ENCODE measurements around the gene MYH15.
A peak's percentile ranks its signal among the peaks of the same experiment; 100 is the strongest.

Gene MYH15

GRCh38 chr3:108415661-108416060, 94.7 kb downstream of the MYH15 start:
- Histone ChIP-seq H2AK5ac (ENCODE audit: low read length, severe bottlenecking) (no peak overlapping the region), H4K91ac (ENCODE audit: low read length) (no peak overlapping the region), H3K4me1 (ENCODE audit: control insufficient read depth, insufficient read depth, low read depth, low read length) (no peaks in the 10 kb centered on the region), H3K4ac (ENCODE audit: low read depth in 1 of 2, low read length in 2 of 2) (no peak overlapping the region), H3K79me1 (replicated peaks; ENCODE audit: low read length, poor library complexity, severe bottlenecking) (no peaks in the 10 kb centered on the region), H2BK12ac (ENCODE audit: low read length in 2 of 2) (no peak overlapping the region), H3K27ac (ENCODE audit: low read length, poor library complexity, severe bottlenecking) (no peak overlapping the region), H2BK120ac (ENCODE audit: low read depth, low read length) (no peak overlapping the region), H3K4me3 (ENCODE audit: insufficient read depth in 1 of 2, low read depth in 1 of 2, low read length in 2 of 2) (no peak overlapping the region), H2BK5ac (ENCODE audit: low read depth, low read length, poor library complexity, severe bottlenecking) (no peak overlapping the region), H3K9me3 (ENCODE audit: control insufficient read depth, low read length) (no peaks in the 10 kb centered on the region), H4K8ac (ENCODE audit: low read length) (no peak overlapping the region), H3K36me3 (ENCODE audit: control insufficient read depth in 1 of 2, insufficient read depth in 2 of 2, low read depth in 1 of 2, low read length in 2 of 2) (no peaks in the 10 kb centered on the region), H2BK15ac (ENCODE audit: low read depth, poor library complexity, severe bottlenecking) (no peak overlapping the region), H3K23ac (ENCODE audit: low read length in 2 of 2) (no peak overlapping the region), H3K9ac (ENCODE audit: low read length) (no peak overlapping the region), H2AFZ (ENCODE audit: low read depth, low read length) (no peak overlapping the region), H3K4me2 (ENCODE audit: low read length, poor library complexity, severe bottlenecking) (no peak overlapping the region), H3K14ac (ENCODE audit: low read length in 2 of 2) (peak overlapping the region in 1 of 2 experiments; percentile 15), H3K18ac (ENCODE audit: low read depth in 1 of 2, low read length in 2 of 2) (no peak overlapping the region), H3K27me3 (ENCODE audit: control insufficient read depth in 1 of 2, insufficient read depth in 1 of 2, low read length in 2 of 2) (no peaks in the 10 kb centered on the region)
- DNase-seq: no peak
- WGBS: 92% methylated on average over 2 of the region's 3 CpGs

GRCh38 chr3:108414007-108414406, 96.4 kb downstream of the MYH15 start:
- Histone ChIP-seq H3K27ac (ENCODE audit: low read length, poor library complexity, severe bottlenecking) (no peak overlapping the region), H3K27me3 (ENCODE audit: control insufficient read depth in 1 of 2, insufficient read depth in 1 of 2, low read length in 2 of 2) (no peaks in the 10 kb centered on the region), H4K91ac (ENCODE audit: low read length) (no peak overlapping the region), H2BK5ac (ENCODE audit: low read depth, low read length, poor library complexity, severe bottlenecking) (no peak overlapping the region), H3K4me3 (ENCODE audit: insufficient read depth in 1 of 2, low read depth in 1 of 2, low read length in 2 of 2) (no peak overlapping the region), H3K14ac (ENCODE audit: low read length in 2 of 2) (no peak overlapping the region), H4K8ac (ENCODE audit: low read length) (no peak overlapping the region), H3K9me3 (ENCODE audit: control insufficient read depth, low read length) (no peaks in the 10 kb centered on the region), H2BK15ac (ENCODE audit: low read depth, poor library complexity, severe bottlenecking) (no peak overlapping the region), H3K23ac (ENCODE audit: low read length in 2 of 2) (no peak overlapping the region), H3K9ac (ENCODE audit: low read length) (no peak overlapping the region), H2AK5ac (ENCODE audit: low read length, severe bottlenecking) (no peak overlapping the region), H3K36me3 (ENCODE audit: control insufficient read depth in 1 of 2, insufficient read depth in 2 of 2, low read depth in 1 of 2, low read length in 2 of 2) (no peaks in the 10 kb centered on the region), H2BK120ac (ENCODE audit: low read depth, low read length) (no peak overlapping the region), H3K4ac (ENCODE audit: low read depth in 1 of 2, low read length in 2 of 2) (no peak overlapping the region), H3K79me1 (replicated peaks; ENCODE audit: low read length, poor library complexity, severe bottlenecking) (no peaks in the 10 kb centered on the region), H3K18ac (ENCODE audit: low read depth in 1 of 2, low read length in 2 of 2) (no peak overlapping the region), H3K4me1 (ENCODE audit: control insufficient read depth, insufficient read depth, low read depth, low read length) (no peaks in the 10 kb centered on the region), H2BK12ac (ENCODE audit: low read length in 2 of 2) (no peak overlapping the region), H3K4me2 (ENCODE audit: low read length, poor library complexity, severe bottlenecking) (no peak overlapping the region), H2AFZ (ENCODE audit: low read depth, low read length) (no peak overlapping the region)
- 89% methylated on average over 5 of the region's 5 CpGs for WGBS
- no peak for DNase-seq

- no peak overlapping the region for H2BK5ac ChIP-seq (ENCODE audit: low read depth, low read length, poor library complexity, severe bottlenecking)
- H3K79me1 ChIP-seq (replicated peaks; ENCODE audit: low read length, poor library complexity, severe bottlenecking): no peaks in the 10 kb centered on the region
- no peaks in the 10 kb centered on the region for H3K9me3 ChIP-seq (ENCODE audit: control insufficient read depth, low read length)
- H3K4me3 ChIP-seq (ENCODE audit: insufficient read depth in 1 of 2, low read depth in 1 of 2, low read length in 2 of 2): no peak overlapping the region
- H4K8ac ChIP-seq (ENCODE audit: low read length): no peak overlapping the region
- no peaks in the 10 kb centered on the region for H3K4me1 ChIP-seq (ENCODE audit: control insufficient read depth, insufficient read depth, low read depth, low read length)
- H3K27ac ChIP-seq (ENCODE audit: low read length, poor library complexity, severe bottlenecking): no peak overlapping the region
- DNase-seq: no peak
- no peak overlapping the region for H2BK12ac ChIP-seq (ENCODE audit: low read length in 2 of 2)
- H2AFZ ChIP-seq (ENCODE audit: low read depth, low read length): no peak overlapping the region
- H2BK15ac ChIP-seq (ENCODE audit: low read depth, poor library complexity, severe bottlenecking): no peak overlapping the region
- H2BK120ac ChIP-seq (ENCODE audit: low read depth, low read length): no peak overlapping the region
- no peak overlapping the region for H3K18ac ChIP-seq (ENCODE audit: low read depth in 1 of 2, low read length in 2 of 2)
- H3K23ac ChIP-seq (ENCODE audit: low read length in 2 of 2): no peak overlapping the region
- H3K14ac ChIP-seq (ENCODE audit: low read length in 2 of 2): no peak overlapping the region
- H3K36me3 ChIP-seq (ENCODE audit: control insufficient read depth in 1 of 2, insufficient read depth in 2 of 2, low read depth in 1 of 2, low read length in 2 of 2): no peaks in the 10 kb centered on the region
- no peak overlapping the region for H4K91ac ChIP-seq (ENCODE audit: low read length)
- no peaks in the 10 kb centered on the region for H3K27me3 ChIP-seq (ENCODE audit: control insufficient read depth in 1 of 2, insufficient read depth in 1 of 2, low read length in 2 of 2)
- no peak overlapping the region for H3K4ac ChIP-seq (ENCODE audit: low read depth in 1 of 2, low read length in 2 of 2)
- 100% methylated on average over 3 of the region's 6 CpGs for WGBS
- H2AK5ac ChIP-seq (ENCODE audit: low read length, severe bottlenecking): no peak overlapping the region
- no peak overlapping the region for H3K9ac ChIP-seq (ENCODE audit: low read length)
- no peak overlapping the region for H3K4me2 ChIP-seq (ENCODE audit: low read length, poor library complexity, severe bottlenecking)
Measured at GRCh38 chr3:108412121-108412750, 98.2 kb downstream of the MYH15 start.

GRCh38 chr3:108410531-108410984, 99.8 kb downstream of the MYH15 start:
- Histone ChIP-seq H3K27me3 (ENCODE audit: control insufficient read depth in 1 of 2, insufficient read depth in 1 of 2, low read length in 2 of 2) (no peaks in the 10 kb centered on the region), H2AK5ac (ENCODE audit: low read length, severe bottlenecking) (no peak overlapping the region), H3K27ac (ENCODE audit: low read length, poor library complexity, severe bottlenecking) (no peak overlapping the region), H3K4me1 (ENCODE audit: control insufficient read depth, insufficient read depth, low read depth, low read length) (no peaks in the 10 kb centered on the region), H4K8ac (ENCODE audit: low read length) (no peak overlapping the region), H3K9me3 (ENCODE audit: control insufficient read depth, low read length) (no peaks in the 10 kb centered on the region), H3K23ac (ENCODE audit: low read length in 2 of 2) (no peak overlapping the region), H4K91ac (ENCODE audit: low read length) (peak overlapping the region; percentile 12), H3K4me2 (ENCODE audit: low read length, poor library complexity, severe bottlenecking) (no peak overlapping the region), H3K4me3 (ENCODE audit: insufficient read depth in 1 of 2, low read depth in 1 of 2, low read length in 2 of 2) (peak overlapping the region in 1 of 2 experiments; percentile 14), H2BK12ac (ENCODE audit: low read length in 2 of 2) (no peak overlapping the region), H2BK15ac (ENCODE audit: low read depth, poor library complexity, severe bottlenecking) (no peak overlapping the region), H3K14ac (ENCODE audit: low read length in 2 of 2) (no peak overlapping the region), H2BK120ac (ENCODE audit: low read depth, low read length) (no peak overlapping the region), H3K36me3 (ENCODE audit: control insufficient read depth in 1 of 2, insufficient read depth in 2 of 2, low read depth in 1 of 2, low read length in 2 of 2) (no peaks in the 10 kb centered on the region), H3K18ac (ENCODE audit: low read depth in 1 of 2, low read length in 2 of 2) (no peak overlapping the region), H2BK5ac (ENCODE audit: low read depth, low read length, poor library complexity, severe bottlenecking) (no peak overlapping the region), H3K79me1 (replicated peaks; ENCODE audit: low read length, poor library complexity, severe bottlenecking) (no peaks in the 10 kb centered on the region), H2AFZ (ENCODE audit: low read depth, low read length) (no peak overlapping the region), H3K4ac (ENCODE audit: low read depth in 1 of 2, low read length in 2 of 2) (no peak overlapping the region), H3K9ac (ENCODE audit: low read length) (no peak overlapping the region)
- no peak for DNase-seq
- WGBS: 88% methylated on average over 11 of the region's 11 CpGs
